ENCODE data around the gene WFS1.

Gene WFS1

GRCh38 chr4:6253111-6253510 lies 16.5 kb upstream of the WFS1 start:
- Histone ChIP-seq H2AFZ (ENCODE audit: low read depth, low read length) (no peak overlapping the region), H3K4me2 (ENCODE audit: low read length, poor library complexity, severe bottlenecking) (no peak overlapping the region), H3K23ac (ENCODE audit: low read length in 2 of 2) (no peak overlapping the region), H3K9ac (ENCODE audit: low read length) (no peak overlapping the region), H3K4me1 (ENCODE audit: control insufficient read depth, insufficient read depth, low read depth, low read length) (peaks cover 9% of the 10 kb centered on the region), H2AK5ac (ENCODE audit: low read length, severe bottlenecking) (no peak overlapping the region), H3K4me3 (ENCODE audit: insufficient read depth in 1 of 2, low read depth in 1 of 2, low read length in 2 of 2) (no peak overlapping the region), H3K14ac (ENCODE audit: low read length in 2 of 2) (no peak overlapping the region), H4K8ac (ENCODE audit: low read length) (no peak overlapping the region), H3K79me1 (replicated peaks; ENCODE audit: low read length, poor library complexity, severe bottlenecking) (no peaks in the 10 kb centered on the region), H3K36me3 (ENCODE audit: control insufficient read depth in 1 of 2, insufficient read depth in 2 of 2, low read depth in 1 of 2, low read length in 2 of 2) (no peaks in the 10 kb centered on the region), H3K9me3 (ENCODE audit: control insufficient read depth, low read length) (no peaks in the 10 kb centered on the region), H4K91ac (ENCODE audit: low read length) (no peak overlapping the region), H3K27me3 (ENCODE audit: control insufficient read depth in 1 of 2, insufficient read depth in 1 of 2, low read length in 2 of 2) (peaks cover 36 to 71% of the 10 kb centered on the region in 2 experiments), H2BK120ac (ENCODE audit: low read depth, low read length) (no peak overlapping the region), H3K4ac (ENCODE audit: low read depth in 1 of 2, low read length in 2 of 2) (no peak overlapping the region), H2BK12ac (ENCODE audit: low read length in 2 of 2) (no peak overlapping the region), H3K18ac (ENCODE audit: low read depth in 1 of 2, low read length in 2 of 2) (no peak overlapping the region), H2BK15ac (ENCODE audit: low read depth, poor library complexity, severe bottlenecking) (no peak overlapping the region), H2BK5ac (ENCODE audit: low read depth, low read length, poor library complexity, severe bottlenecking) (no peak overlapping the region), H3K27ac (ENCODE audit: low read length, poor library complexity, severe bottlenecking) (no peak overlapping the region)
- no peak for DNase-seq
- WGBS = 75% methylated on average over 6 of the region's 6 CpGs

- Histone ChIP-seq H2AK5ac (ENCODE audit: low read length, severe bottlenecking) (no peak overlapping the region), H2BK120ac (ENCODE audit: low read depth, low read length) (no peak overlapping the region), H3K4me3 (ENCODE audit: insufficient read depth in 1 of 2, low read depth in 1 of 2, low read length in 2 of 2) (no peak overlapping the region), H3K9me3 (ENCODE audit: control insufficient read depth, low read length) (no peaks in the 10 kb centered on the region), H3K27me3 (ENCODE audit: control insufficient read depth in 1 of 2, insufficient read depth in 1 of 2, low read length in 2 of 2) (peaks cover 28 to 64% of the 10 kb centered on the region in 2 experiments), H2BK5ac (ENCODE audit: low read depth, low read length, poor library complexity, severe bottlenecking) (no peak overlapping the region), H3K4me1 (ENCODE audit: control insufficient read depth, insufficient read depth, low read depth, low read length) (peaks cover 9% of the 10 kb centered on the region), H3K4ac (ENCODE audit: low read depth in 1 of 2, low read length in 2 of 2) (no peak overlapping the region), H3K23ac (ENCODE audit: low read length in 2 of 2) (no peak overlapping the region), H3K18ac (ENCODE audit: low read depth in 1 of 2, low read length in 2 of 2) (no peak overlapping the region), H3K27ac (ENCODE audit: low read length, poor library complexity, severe bottlenecking) (no peak overlapping the region), H3K9ac (ENCODE audit: low read length) (no peak overlapping the region), H3K4me2 (ENCODE audit: low read length, poor library complexity, severe bottlenecking) (no peak overlapping the region), H4K91ac (ENCODE audit: low read length) (no peak overlapping the region), H2AFZ (ENCODE audit: low read depth, low read length) (no peak overlapping the region), H4K8ac (ENCODE audit: low read length) (no peak overlapping the region), H3K14ac (ENCODE audit: low read length in 2 of 2) (no peak overlapping the region), H3K79me1 (replicated peaks; ENCODE audit: low read length, poor library complexity, severe bottlenecking) (no peaks in the 10 kb centered on the region), H2BK12ac (ENCODE audit: low read length in 2 of 2) (no peak overlapping the region), H2BK15ac (ENCODE audit: low read depth, poor library complexity, severe bottlenecking) (no peak overlapping the region), H3K36me3 (ENCODE audit: control insufficient read depth in 1 of 2, insufficient read depth in 2 of 2, low read depth in 1 of 2, low read length in 2 of 2) (no peaks in the 10 kb centered on the region)
- WGBS = 86% methylated on average over 14 of the region's 14 CpGs
- no peak for DNase-seq
Measured at GRCh38 chr4:6253961-6254360, 15.7 kb upstream of the WFS1 start.

DNA sequence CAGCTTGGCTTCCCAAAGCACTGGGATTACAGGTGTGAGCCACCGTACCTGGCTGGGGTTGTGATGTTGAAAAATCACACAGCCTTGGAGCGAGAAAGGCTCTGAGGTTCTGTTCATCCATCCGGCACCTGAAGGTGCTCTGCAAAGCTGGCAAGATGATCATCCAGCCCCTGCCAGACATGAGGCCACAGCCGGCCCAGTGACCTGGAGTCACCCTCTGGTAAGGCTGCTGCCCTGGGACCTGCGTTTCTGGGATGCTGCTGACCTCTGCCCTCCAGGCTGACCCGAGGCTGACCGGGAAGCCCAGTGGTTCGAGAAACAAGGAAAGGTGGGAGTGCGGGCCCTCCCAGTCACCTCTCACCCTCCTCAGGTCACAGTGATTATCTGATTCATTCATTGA lies 13.5 kb upstream of the WFS1 start:
- H3K4me3 ChIP-seq (ENCODE audit: insufficient read depth in 1 of 2, low read depth in 1 of 2, low read length in 2 of 2) = no peak overlapping the region
- H2BK120ac ChIP-seq (ENCODE audit: low read depth, low read length) = no peak overlapping the region
- H3K4me1 ChIP-seq (ENCODE audit: control insufficient read depth, insufficient read depth, low read depth, low read length) = peaks cover 9% of the 10 kb centered on the region
- H2BK5ac ChIP-seq (ENCODE audit: low read depth, low read length, poor library complexity, severe bottlenecking) = no peak overlapping the region
- no peak overlapping the region for H2BK15ac ChIP-seq (ENCODE audit: low read depth, poor library complexity, severe bottlenecking)
- no peaks in the 10 kb centered on the region for H3K79me1 ChIP-seq (replicated peaks; ENCODE audit: low read length, poor library complexity, severe bottlenecking)
- no peak overlapping the region for H3K27ac ChIP-seq (ENCODE audit: low read length, poor library complexity, severe bottlenecking)
- no peaks in the 10 kb centered on the region for H3K9me3 ChIP-seq (ENCODE audit: control insufficient read depth, low read length)
- no peak overlapping the region for H4K8ac ChIP-seq (ENCODE audit: low read length)
- WGBS = 88% methylated on average over 5 of the region's 9 CpGs
- no peak for DNase-seq
- H3K27me3 ChIP-seq (ENCODE audit: control insufficient read depth in 1 of 2, insufficient read depth in 1 of 2, low read length in 2 of 2) = peaks cover 20 to 59% of the 10 kb centered on the region in 2 experiments
- no peaks in the 10 kb centered on the region for H3K36me3 ChIP-seq (ENCODE audit: control insufficient read depth in 1 of 2, insufficient read depth in 2 of 2, low read depth in 1 of 2, low read length in 2 of 2)
- no peak overlapping the region for H3K18ac ChIP-seq (ENCODE audit: low read depth in 1 of 2, low read length in 2 of 2)
- H3K4ac ChIP-seq (ENCODE audit: low read depth in 1 of 2, low read length in 2 of 2) = no peak overlapping the region
- no peak overlapping the region for H3K14ac ChIP-seq (ENCODE audit: low read length in 2 of 2)
- H4K91ac ChIP-seq (ENCODE audit: low read length) = no peak overlapping the region
- no peak overlapping the region for H3K23ac ChIP-seq (ENCODE audit: low read length in 2 of 2)
- no peak overlapping the region for H2BK12ac ChIP-seq (ENCODE audit: low read length in 2 of 2)
- H3K4me2 ChIP-seq (ENCODE audit: low read length, poor library complexity, severe bottlenecking) = no peak overlapping the region
- no peak overlapping the region for H2AK5ac ChIP-seq (ENCODE audit: low read length, severe bottlenecking)
- H2AFZ ChIP-seq (ENCODE audit: low read depth, low read length) = no peak overlapping the region
- no peak overlapping the region for H3K9ac ChIP-seq (ENCODE audit: low read length)

- Histone ChIP-seq H3K79me1 (replicated peaks; ENCODE audit: low read length, poor library complexity, severe bottlenecking) (no peaks in the 10 kb centered on the region), H2BK12ac (ENCODE audit: low read length in 2 of 2) (peak overlapping the region in 1 of 2 experiments; percentile 87), H3K27ac (ENCODE audit: low read length, poor library complexity, severe bottlenecking) (no peak overlapping the region), H3K4me3 (ENCODE audit: insufficient read depth in 1 of 2, low read depth in 1 of 2, low read length in 2 of 2) (no peak overlapping the region), H3K9ac (ENCODE audit: low read length) (no peak overlapping the region), H4K91ac (ENCODE audit: low read length) (peak overlapping the region; percentile 70), H2BK120ac (ENCODE audit: low read depth, low read length) (peak overlapping the region; percentile 24), H3K9me3 (ENCODE audit: control insufficient read depth, low read length) (no peaks in the 10 kb centered on the region), H3K18ac (ENCODE audit: low read depth in 1 of 2, low read length in 2 of 2) (peak overlapping the region; percentile 77 to 86), H3K23ac (ENCODE audit: low read length in 2 of 2) (no peak overlapping the region), H2AFZ (ENCODE audit: low read depth, low read length) (peak overlapping the region; percentile 79), H2AK5ac (ENCODE audit: low read length, severe bottlenecking) (no peak overlapping the region), H4K8ac (ENCODE audit: low read length) (peak overlapping the region; percentile 41), H3K27me3 (ENCODE audit: control insufficient read depth in 1 of 2, insufficient read depth in 1 of 2, low read length in 2 of 2) (peaks cover 32 to 69% of the 10 kb centered on the region in 2 experiments), H3K4me1 (ENCODE audit: control insufficient read depth, insufficient read depth, low read depth, low read length) (peaks cover 9% of the 10 kb centered on the region), H2BK15ac (ENCODE audit: low read depth, poor library complexity, severe bottlenecking) (no peak overlapping the region), H3K36me3 (ENCODE audit: control insufficient read depth in 1 of 2, insufficient read depth in 2 of 2, low read depth in 1 of 2, low read length in 2 of 2) (no peaks in the 10 kb centered on the region), H3K4me2 (ENCODE audit: low read length, poor library complexity, severe bottlenecking) (peak overlapping the region; percentile 49), H2BK5ac (ENCODE audit: low read depth, low read length, poor library complexity, severe bottlenecking) (no peak overlapping the region), H3K4ac (ENCODE audit: low read depth in 1 of 2, low read length in 2 of 2) (no peak overlapping the region), H3K14ac (ENCODE audit: low read length in 2 of 2) (peak overlapping the region in 1 of 2 experiments; percentile 87)
- WGBS = 21% methylated on average over 17 of the region's 18 CpGs
- peak; percentile 56 for DNase-seq
Measured at GRCh38 chr4:6257247-6258025, 12.2 kb upstream of the WFS1 start.
